CD4-positive, alpha-beta T cell (primary cell): ENCODE measurements around the gene NPC1. TPM values are rescaled to one million over a fixed set of nuclear protein-coding genes. Genes with fewer than 3 reads are reported as not detected.

Experiments
- ATAC-seq: fragments of 200-7000 bp; cut with Tn5 transposase; one replicate; pipeline ENCODE4 v1.10.0; 2022; ENCODE audit warnings: mild to moderate bottlenecking; ENCODE audit not compliant: poor library complexity
- CTCF ChIA-PET: fragments of 350-600 bp; sonication (Branson Sonifier 250); formaldehyde crosslinking; loops from one replicate; lab custom pipeline; 2021; ENCODE audit warnings: antibody characterized with exemption, inconsistent platforms; lab: Charles Lee
- POLR2A ChIA-PET: fragments of 350-600 bp; sonication (Branson Sonifier 250); formaldehyde crosslinking; loops from one replicate; lab custom pipeline; 2021; ENCODE audit warnings: antibody characterized with exemption, inconsistent platforms; lab: Charles Lee
- DNase-seq, 14 experiments: peaks; one replicate each; pipeline ENCODE4 v3.0.0-alpha.2; 2013 to 2020; ENCODE audit warnings: mixed read lengths in 2 of 14
- H3K27ac ChIP-seq, 2 donors: one replicate each; pipeline versions ENCODE4 v1.5.1 to v1.7.0; 2013; ENCODE audit warnings: low read length in 2 of 2, low read depth in 1 of 2, mild to moderate bottlenecking in 1 of 2
- H3K27me3 ChIP-seq, 2 experiments: 1 replicate in 1 of 2; 2 replicates in 1 of 2; pipeline versions ENCODE4 v1.6.1 to v1.7.0; 2013; ENCODE audit warnings: low read length in 2 of 2, control low read depth in 1 of 2, mild to moderate bottlenecking in 1 of 2, moderate library complexity in 1 of 2; ENCODE audit not compliant: insufficient read depth in 2 of 2, control insufficient read depth in 1 of 2
- H3K36me3 ChIP-seq: one replicate; pipeline ENCODE4 v1.6.1; 2013; ENCODE audit warnings: low read length, control low read depth; ENCODE audit not compliant: insufficient read depth
- H3K4me1 ChIP-seq: one replicate; pipeline ENCODE4 v1.6.1; 2013; ENCODE audit warnings: low read length, control low read depth; ENCODE audit not compliant: insufficient read depth
- H3K4me3 ChIP-seq: one replicate; pipeline ENCODE4 v1.5.1; 2013; ENCODE audit warnings: mild to moderate bottlenecking, low read length, moderate library complexity
- H3K9me3 ChIP-seq, 2 experiments: 1 replicate in 1 of 2; 2 replicates in 1 of 2; pipeline versions ENCODE4 v1.6.1 to v1.7.0; 2013; ENCODE audit warnings: low read length in 2 of 2, mild to moderate bottlenecking in 2 of 2, control low read depth in 1 of 2, moderate library complexity in 1 of 2; ENCODE audit not compliant: control insufficient read depth in 1 of 2, insufficient read depth in 1 of 2
- H3K27ac Mint-ChIP-seq: one replicate; pipeline ENCODE4 v1.8.0; 2020; ENCODE audit warnings: mixed read lengths
- H3K27me3 Mint-ChIP-seq: one replicate; pipeline ENCODE4 v1.8.0; 2021; ENCODE audit warnings: mixed read lengths
- H3K36me3 Mint-ChIP-seq: one replicate; pipeline ENCODE4 v1.8.0; 2021; ENCODE audit warnings: low read depth, mixed read lengths
- H3K4me1 Mint-ChIP-seq: one replicate; pipeline ENCODE4 v1.8.0; 2021; ENCODE audit warnings: low read depth, mixed read lengths
- H3K4me3 Mint-ChIP-seq: one replicate; pipeline ENCODE4 v1.8.0; 2020; ENCODE audit warnings: mild to moderate bottlenecking, mixed read lengths
- H3K9me3 Mint-ChIP-seq: one replicate; pipeline ENCODE4 v1.8.0; 2020; ENCODE audit warnings: mixed read lengths
- CTCF ChIP-seq: fragments of 200-600 bp; IDR thresholded peaks from one replicate; pipeline ENCODE4 v1.8.0; 2022; ENCODE audit warnings: antibody characterized with exemption, mild to moderate bottlenecking
- intact Hi-C, 2 experiments: fragments of 100-400 bp; cut with DNase I in 1 of 2; cut with micrococcal nuclease in 1 of 2; formaldehyde crosslinking; loops; one replicate each; pipeline versions ENCODE4 v1.15.1 to v1.9.0; 2023 to 2025; cut with DNase I, micrococcal nuclease
- total RNA-seq, 174 experiments: library from RNA in 2 of 174; stranded (reverse) in 2 of 174; gene quantifications; one replicate each; pipeline ENCODE4 v1.2.3 and lab custom pipeline; 2021 to 2026

The NPC1 gene
- total RNA-seq, 2 experiments from 2014 or later, result 17.2 to 17.6 TPM

- intact Hi-C loops, result no loop called here
- H3K9me3 ChIP-seq, result no peaks in the 10 kb centered on the region
- Mint-ChIP-seq H3K36me3 (peaks cover 89% of the 10 kb centered on the region), H3K27me3 (no peaks in the 10 kb centered on the region), H3K9me3 (no peaks in the 10 kb centered on the region), H3K4me1 (no peaks in the 10 kb centered on the region), H3K4me3 (no peak overlapping the region), H3K27ac (no peak overlapping the region)
- no peaks in the 10 kb centered on the region for H3K27me3 ChIP-seq
- CTCF ChIA-PET, result interaction anchor here (1.5 kb wide), 1 partner anchor 66 kb away, joined by 3 read pairs; no protein-coding TSS in a partner anchor
- H3K27ac ChIP-seq, result no peak overlapping the region
- H3K4me1 ChIP-seq, result peaks cover under 1% of the 10 kb centered on the region
- H3K36me3 ChIP-seq, result peaks cover 89% of the 10 kb centered on the region
- DNase-seq (no peak), ATAC-seq (no peak)
- POLR2A ChIA-PET, result interaction anchor here (1.0 kb wide), 1 partner anchor 10 kb away, joined by 3 read pairs; no protein-coding TSS in a partner anchor
- TF ChIP-seq CTCF, result no peak
- H3K4me3 ChIP-seq, result no peak overlapping the region
Observed at GRCh38 chr18:23521271-23521670, 65.0 kb downstream of the NPC1 start.

- TF ChIP-seq CTCF, result no peak
- ChIA-PET POLR2A (no interaction called here), CTCF (no interaction called here)
- H3K27me3 ChIP-seq, result no peaks in the 10 kb centered on the region
- ATAC-seq (no peak), DNase-seq (no peak)
- no peak overlapping the region for H3K27ac ChIP-seq
- no peak overlapping the region for H3K4me3 ChIP-seq
- no peaks in the 10 kb centered on the region for H3K9me3 Mint-ChIP-seq
- H3K9me3 ChIP-seq, result no peaks in the 10 kb centered on the region
- H3K4me1 ChIP-seq, result peaks cover 6% of the 10 kb centered on the region
- intact Hi-C loops, result loop anchor here (5.0 kb wide), 3 partner anchors 183 to 598 kb away; no protein-coding TSS in a partner anchor
- peaks cover 6% of the 10 kb centered on the region for H3K4me1 Mint-ChIP-seq
- H3K4me3 Mint-ChIP-seq, result no peak overlapping the region
- peaks cover 91% of the 10 kb centered on the region for H3K36me3 ChIP-seq
- peaks cover 91% of the 10 kb centered on the region for H3K36me3 Mint-ChIP-seq
- no peaks in the 10 kb centered on the region for H3K27me3 Mint-ChIP-seq
- H3K27ac Mint-ChIP-seq, result no peak overlapping the region
Observed at GRCh38 chr18:23519734-23520133, 66.6 kb downstream of the NPC1 start.

GRCh38 chr18:23515911-23516546, 70.3 kb downstream of the NPC1 start:
- H3K27ac ChIP-seq, result no peak overlapping the region
- ChIA-PET POLR2A (interaction anchor here (0.7 to 2.1 kb wide), 4 partner anchors 28 to 489 kb away, joined by 3 to 10 read pairs (median 5); partner anchors contain the start of gene NPC1), CTCF (interaction anchor here (0.8 to 2.0 kb wide), 17 partner anchors 9 to 76 kb away, joined by 3 to 14 read pairs (median 4); partner anchors contain the start of genes NPC1 and RMC1)
- Mint-ChIP-seq H3K9me3 (no peaks in the 10 kb centered on the region), H3K27ac (peak overlapping the region; percentile 28), H3K4me3 (no peak overlapping the region), H3K27me3 (no peaks in the 10 kb centered on the region), H3K4me1 (peaks cover 24% of the 10 kb centered on the region), H3K36me3 (peaks cover 87% of the 10 kb centered on the region)
- intact Hi-C loops, result loop anchor here (1.0 to 5.0 kb wide), 5 partner anchors 71 to 603 kb away; no protein-coding TSS in a partner anchor
- peak; percentile 87 for TF ChIP-seq CTCF
- peaks cover 73% of the 10 kb centered on the region for H3K36me3 ChIP-seq
- H3K4me3 ChIP-seq, result no peak overlapping the region
- H3K4me1 ChIP-seq, result peaks cover 10% of the 10 kb centered on the region
- no peaks in the 10 kb centered on the region for H3K9me3 ChIP-seq
- peak; percentile 64 to 88 (median 66) for DNase-seq
- ATAC-seq, result peak; percentile 99
- H3K27me3 ChIP-seq, result no peaks in the 10 kb centered on the region
